ENCODE measurements around the gene GJB6.

GRCh38 chr13:20188667-20189553, 43.2 kb downstream of the GJB6 start:
- TF ChIP-seq, protein P1, sequence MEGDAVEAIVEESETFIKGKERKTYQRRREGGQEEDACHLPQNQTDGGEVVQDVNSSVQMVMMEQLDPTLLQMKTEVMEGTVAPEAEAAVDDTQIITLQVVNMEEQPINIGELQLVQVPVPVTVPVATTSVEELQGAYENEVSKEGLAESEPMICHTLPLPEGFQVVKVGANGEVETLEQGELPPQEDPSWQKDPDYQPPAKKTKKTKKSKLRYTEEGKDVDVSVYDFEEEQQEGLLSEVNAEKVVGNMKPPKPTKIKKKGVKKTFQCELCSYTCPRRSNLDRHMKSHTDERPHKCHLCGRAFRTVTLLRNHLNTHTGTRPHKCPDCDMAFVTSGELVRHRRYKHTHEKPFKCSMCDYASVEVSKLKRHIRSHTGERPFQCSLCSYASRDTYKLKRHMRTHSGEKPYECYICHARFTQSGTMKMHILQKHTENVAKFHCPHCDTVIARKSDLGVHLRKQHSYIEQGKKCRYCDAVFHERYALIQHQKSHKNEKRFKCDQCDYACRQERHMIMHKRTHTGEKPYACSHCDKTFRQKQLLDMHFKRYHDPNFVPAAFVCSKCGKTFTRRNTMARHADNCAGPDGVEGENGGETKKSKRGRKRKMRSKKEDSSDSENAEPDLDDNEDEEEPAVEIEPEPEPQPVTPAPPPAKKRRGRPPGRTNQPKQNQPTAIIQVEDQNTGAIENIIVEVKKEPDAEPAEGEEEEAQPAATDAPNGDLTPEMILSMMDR (conservative IDR thresholded peaks at IDR 0.05 in 1 of 2, IDR thresholded peaks at IDR 0.05 in 1 of 2; ENCODE audit: low read depth in 1 of 2, low read length in 2 of 2): peak in 1 of 2 donors; percentile 9
- TF ChIP-seq EZH2 (IDR thresholded peaks at IDR 0.05; ENCODE audit: low read length, missing control alignments): no peak
